HuH-7 (cell line): ENCODE data around the gene KIFAP3.
"Not testable (repeated sequence)": the region's sequence is repeated elsewhere in the genome, so short reads cannot be mapped to it uniquely, and the experiment has no call there.

Source experiments
- DNase-seq: peaks from one replicate; pipeline ENCODE4 v3.0.0; 2011; ENCODE audit warnings: low spot score

Gene KIFAP3

DNA sequence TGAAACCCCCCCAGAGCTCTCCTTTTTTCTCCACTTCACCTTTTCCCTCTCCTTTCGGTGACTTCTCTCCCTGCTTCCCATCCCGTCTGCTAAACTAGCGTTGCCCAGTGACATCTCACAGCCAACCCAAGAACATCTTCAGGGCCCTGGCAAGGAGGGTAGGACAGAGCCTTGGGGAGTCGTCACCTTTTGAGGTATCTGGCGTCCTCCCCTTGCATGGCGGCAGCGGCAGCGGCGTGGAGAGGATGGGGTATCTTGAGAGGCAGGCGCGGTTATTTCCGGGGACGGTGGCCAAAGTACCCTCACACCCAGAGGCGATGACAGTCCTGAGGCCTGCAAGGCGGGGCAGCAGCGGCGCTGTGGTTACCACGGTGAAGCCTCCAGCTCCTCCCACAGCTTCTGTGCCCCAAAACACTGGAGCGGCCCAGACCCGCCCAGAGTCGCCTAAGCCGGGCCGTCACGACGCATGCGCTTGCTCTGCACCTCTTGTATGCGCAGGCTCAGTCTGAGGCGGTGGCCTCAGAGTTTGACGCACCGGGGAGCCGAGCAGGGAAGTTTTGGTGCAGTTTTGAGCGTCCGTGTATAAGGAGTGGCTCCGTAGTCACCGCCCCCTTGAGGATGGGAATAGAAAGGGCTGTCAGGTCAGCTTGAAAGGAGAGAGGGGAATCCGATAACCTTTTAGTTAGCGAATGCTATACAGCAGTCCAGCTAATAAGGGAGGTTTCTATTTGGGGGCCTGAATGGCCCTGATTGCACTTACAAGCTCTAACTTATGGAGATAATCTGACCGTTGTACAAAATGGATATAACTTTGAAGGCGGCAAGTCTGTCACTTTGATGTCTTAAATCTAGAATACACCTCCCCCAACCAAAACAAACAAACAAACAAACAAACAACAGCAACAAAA, at the start of gene KIFAP3:
Gene KIFAP3 (minus strand): TSS at position 446 of the 908 bp plus-strand sequence. CDS start 228 bp downstream, at position 218.
- peak; percentile 77 for DNase-seq

DNA sequence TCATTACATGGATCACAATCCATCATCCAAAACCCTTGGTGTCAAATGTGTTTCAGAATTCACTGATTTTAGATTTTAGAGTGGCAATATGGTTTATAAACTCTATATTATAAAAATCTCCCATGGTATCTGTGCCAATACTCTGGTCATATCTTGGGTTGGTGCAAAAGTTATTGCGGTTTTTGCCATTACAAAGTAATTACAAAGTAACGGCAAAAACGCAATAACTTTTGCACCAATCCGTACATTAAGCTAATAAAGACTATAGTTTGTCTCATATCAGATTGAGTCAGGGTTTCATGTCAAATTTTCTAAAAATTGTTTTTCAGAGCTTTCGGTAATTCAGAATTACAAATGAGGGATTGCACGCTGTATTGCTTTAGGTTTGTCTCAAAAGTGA, 47.9 kb upstream of the KIFAP3 start:
- no peak for DNase-seq

- peak; percentile 2 for DNase-seq
These were observed 40.4 kb upstream of the KIFAP3 start for GRCh38 chr1:170114906-170115305.

DNA sequence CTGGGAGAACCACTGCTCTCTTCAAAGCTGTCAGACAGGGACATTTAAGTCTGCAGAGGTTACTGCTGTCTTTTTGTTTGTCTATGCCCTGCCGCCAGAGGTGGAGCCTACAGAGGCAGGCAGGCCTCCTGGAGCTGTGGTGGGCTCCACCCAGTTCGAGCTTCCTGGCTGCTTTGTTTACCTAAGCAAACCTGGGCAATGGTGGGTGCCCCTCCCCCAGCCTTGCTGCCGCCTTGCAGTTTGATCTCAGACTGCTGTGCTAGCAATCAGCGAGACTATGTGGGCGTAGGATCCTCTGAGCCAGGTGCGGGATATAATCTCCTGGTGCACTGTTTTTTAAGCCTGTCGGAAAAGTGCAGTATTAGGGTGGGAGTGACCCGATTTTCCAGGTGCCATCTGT, 38.6 kb upstream of the KIFAP3 start:
- DNase-seq, result not testable (repeated sequence)

GRCh38 chr1:170097449-170097948, 23.0 kb upstream of the KIFAP3 start:
- no peak for DNase-seq

DNA sequence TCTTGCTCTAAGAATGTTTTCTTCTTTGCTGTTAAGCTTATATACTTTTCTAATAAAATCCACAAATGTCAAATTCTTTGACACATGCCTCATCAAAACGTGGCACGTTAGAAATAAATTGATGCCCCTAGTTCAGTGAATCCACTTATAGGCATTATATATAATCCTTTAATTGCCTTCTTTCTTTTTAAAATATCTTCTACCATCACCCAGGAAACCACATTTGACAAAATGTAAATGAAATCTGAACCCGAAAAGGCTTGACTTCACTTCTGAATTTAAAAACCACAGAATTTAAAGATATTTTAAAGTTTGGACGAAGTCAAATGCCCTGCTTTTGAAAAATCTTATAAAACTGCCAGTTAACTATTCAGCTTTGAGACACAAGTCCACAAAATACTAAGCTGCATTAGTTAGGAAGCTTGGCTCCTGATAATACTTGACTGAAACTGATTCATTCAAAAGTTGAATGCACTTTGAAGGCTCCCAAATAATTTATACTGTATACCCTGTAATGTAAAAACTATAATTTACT, 22.4 kb upstream of the KIFAP3 start:
- no peak for DNase-seq

DNA sequence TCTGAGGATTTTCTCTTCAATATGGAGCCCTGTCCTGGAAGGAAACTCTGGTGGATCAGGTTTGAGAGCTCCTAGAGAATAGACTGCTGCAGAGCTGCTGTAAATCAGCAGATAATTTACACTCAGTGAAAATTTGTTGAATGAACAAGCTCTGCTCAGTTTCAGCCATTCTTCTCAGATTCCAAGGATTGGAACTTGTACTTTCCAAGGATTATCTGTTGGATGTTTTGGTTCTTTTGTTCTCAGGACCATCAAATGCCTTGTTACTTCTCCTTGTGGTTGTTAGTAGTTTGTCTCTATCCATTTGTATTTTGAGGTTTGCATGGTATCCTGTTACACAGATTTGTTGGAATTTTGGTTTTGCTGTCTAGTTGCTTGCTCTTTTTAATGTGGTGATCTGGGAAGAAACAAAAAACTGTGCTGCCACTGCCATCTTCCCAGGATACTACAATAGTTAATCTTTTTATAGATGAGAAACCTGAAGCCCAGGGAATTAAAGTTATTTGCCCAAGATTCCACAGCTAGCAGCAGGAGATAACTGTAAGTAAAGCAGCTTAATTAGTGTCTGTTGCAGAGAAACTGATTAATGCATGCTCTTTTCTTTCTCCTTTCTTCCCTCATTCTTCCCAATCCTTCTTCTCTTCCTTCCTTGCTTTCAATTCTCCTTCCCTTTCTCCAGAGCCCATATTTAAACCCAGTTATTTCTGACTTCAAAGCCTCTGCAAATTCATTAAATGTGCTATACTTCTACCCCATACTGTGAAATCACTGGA, 21.7 kb upstream of the KIFAP3 start:
- no peak for DNase-seq

- not testable (repeated sequence) for DNase-seq
These were observed 20.5 kb upstream of the KIFAP3 start for GRCh38 chr1:170094697-170095616.

DNA sequence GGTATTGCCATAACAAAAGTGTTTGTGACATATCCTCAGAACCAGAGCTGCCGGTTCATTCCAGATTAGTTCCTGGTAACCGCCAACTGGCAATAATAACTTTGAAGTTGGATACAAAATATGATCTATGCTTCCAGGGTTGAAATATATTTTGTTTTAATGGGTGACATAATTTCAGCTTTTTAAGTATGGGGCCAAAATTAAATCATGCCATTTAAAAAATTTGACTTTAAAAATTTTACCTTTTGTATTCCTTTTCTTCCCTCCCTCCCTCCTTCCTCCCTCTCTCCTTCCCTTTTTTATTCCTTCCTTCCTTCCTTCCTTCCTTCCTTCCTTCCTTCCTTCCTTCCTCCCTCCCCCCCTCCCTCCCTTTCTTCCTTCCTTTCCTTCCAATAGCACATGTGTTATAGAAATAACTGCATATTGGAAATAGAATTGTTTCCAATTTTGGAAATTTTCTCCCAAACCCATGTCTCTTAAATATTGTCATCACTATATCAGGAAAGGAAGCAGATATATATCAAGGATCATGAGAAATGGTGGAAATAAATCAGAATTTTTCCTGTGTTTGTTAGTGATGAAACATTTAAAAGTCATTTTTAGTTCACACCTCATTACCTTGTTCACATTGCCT, 12.0 kb upstream of the KIFAP3 start:
- DNase-seq, result no peak

- DNase-seq, result no peak
These were observed 10.6 kb upstream of the KIFAP3 start for GRCh38 chr1:170085091-170085490.

DNA sequence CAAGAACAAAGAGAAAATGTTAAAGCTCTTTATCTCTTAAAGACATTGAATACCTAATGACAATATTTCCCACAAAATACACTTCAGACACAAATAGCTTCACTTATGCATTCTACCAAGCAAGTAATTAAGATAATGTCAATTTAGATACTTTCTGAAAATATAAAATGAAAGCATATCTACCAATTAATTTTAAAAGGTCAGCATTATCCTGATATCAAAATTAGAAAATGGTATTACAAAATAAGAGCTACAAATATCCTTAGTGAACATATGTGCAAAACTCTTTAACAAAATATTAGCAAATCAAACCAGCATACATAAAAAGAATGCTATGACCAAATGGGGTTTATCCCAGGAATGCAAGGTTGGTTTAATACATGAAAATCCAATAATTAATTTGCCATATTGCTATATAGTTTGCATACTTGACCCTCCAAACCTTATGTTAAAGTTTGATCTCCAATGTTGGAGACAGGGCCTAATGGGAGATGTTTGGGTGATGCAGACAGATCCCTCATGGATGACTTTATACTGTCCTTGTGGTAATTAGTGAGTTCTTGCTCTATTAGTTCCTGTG, 4.2 kb upstream of the KIFAP3 start:
- DNase-seq, result no peak

DNA sequence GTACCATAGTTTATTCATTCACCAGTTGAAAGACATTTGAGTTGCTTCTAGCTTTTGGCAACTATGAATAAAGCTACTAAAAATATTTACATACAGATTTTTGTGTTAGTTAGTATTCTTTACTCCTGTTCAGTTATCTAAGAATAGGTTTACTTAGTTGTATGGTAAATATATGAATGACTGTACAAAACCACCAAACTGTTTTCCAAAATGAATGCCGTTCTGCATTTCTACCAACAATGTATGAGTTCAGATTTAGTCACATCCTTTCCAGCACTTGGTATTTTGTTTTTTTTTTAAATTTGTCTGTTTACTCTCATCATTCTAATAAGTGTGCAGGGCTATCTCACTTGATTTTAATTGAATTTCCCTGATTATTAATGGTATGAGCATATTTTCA, 3.4 kb upstream of the KIFAP3 start:
- DNase-seq, result no peak

DNA sequence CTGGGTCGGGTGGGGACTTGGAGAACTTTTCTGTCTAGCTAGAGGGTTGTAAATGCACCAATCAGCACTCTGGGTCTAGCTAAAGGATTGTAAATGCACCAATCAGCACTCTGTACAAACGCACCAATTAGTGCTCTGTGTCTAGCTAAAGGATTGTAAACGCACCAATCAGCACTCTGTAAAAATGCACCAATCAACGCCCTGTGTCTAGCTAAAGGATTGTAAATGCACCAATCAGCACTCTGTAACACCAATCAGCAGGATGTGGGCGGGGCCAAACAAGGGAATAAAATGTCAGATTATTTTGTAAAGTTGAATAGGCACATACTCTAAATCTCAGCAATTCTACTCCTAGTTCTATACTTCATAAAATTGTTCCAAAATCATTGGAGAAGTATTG, 2.5 kb upstream of the KIFAP3 start:
- DNase-seq, result not testable (repeated sequence)

- DNase-seq, result no peak
These were observed 1.7 kb upstream of the KIFAP3 start for GRCh38 chr1:170076199-170076598.

GRCh38 chr1:170075186-170075585, 691 bp upstream of the KIFAP3 start:
- DNase-seq, result no peak

GRCh38 chr1:170073893-170074249, 624 bp downstream of the KIFAP3 start:
- DNase-seq, result no peak

- DNase-seq, result no peak
These were observed 3.1 kb downstream of the KIFAP3 start for GRCh38 chr1:170071378-170071777.

DNA sequence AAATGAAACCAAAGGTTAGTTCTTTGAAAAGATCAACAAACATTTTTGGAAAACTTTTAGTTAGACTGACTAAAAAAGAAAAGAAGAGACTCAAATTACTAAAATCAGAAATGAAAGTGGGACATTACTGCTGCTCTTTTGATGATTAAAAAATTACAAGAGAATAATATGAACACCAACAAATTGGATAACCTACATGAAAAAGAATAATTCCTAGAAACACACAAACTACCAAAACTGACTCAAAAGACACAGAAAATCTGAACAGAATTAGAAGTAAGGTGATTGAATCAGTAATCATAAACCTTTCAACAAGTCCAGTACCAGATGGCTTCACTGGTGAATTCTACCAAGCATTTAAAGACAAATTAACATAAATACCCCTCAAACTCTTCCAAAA, 5.6 kb downstream of the KIFAP3 start:
- no peak for DNase-seq

- DNase-seq, result no peak
These were observed 7.2 kb downstream of the KIFAP3 start for GRCh38 chr1:170067253-170067819.

DNA sequence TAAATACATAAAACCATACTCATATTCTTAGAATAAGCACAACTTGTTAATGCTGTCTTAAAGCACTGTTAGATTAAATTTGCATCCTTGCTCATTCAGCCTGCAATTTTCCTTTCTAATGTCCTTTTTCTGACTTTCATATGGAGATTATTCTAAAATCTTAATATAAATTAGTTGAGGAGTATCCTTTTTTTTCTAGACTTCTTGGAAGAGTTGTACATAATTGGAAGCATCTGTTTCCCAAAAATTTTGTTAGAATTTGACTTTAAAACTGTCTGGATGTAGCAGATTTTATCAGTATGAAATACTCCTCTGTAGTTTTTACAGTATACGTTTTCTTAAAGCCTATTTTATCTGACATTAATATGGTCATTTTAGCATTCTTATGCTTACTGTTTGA, 9.7 kb downstream of the KIFAP3 start:
- DNase-seq, result no peak
